ENCODE data around the gene PRKX.
"Not testable (repeated sequence)": the region's sequence is repeated elsewhere in the genome, so short reads cannot be mapped to it uniquely, and the experiment has no call there.

Gene PRKX

GRCh38 chrX:3717742-3718420 lies 4.4 kb upstream of the PRKX start:
- no peak for TF ChIP-seq CTCF (IDR thresholded peaks at IDR 0.05; ENCODE audit: insufficient read depth, low read length, poor library complexity, severe bottlenecking)
- H3K36me3 ChIP-seq (ENCODE audit: control insufficient read depth, insufficient read depth, low read length) = no peaks in the 10 kb centered on the region
- no peaks in the 10 kb centered on the region for H3K27me3 ChIP-seq (replicated peaks; ENCODE audit: control insufficient read depth, insufficient read depth, low read length)
- no peak for DNase-seq (ENCODE audit: extremely low read depth, insufficient read length)
- no peak overlapping the region for H3K4me3 ChIP-seq (replicated peaks; ENCODE audit: low read depth, low read length)

- no peak for TF ChIP-seq CTCF (IDR thresholded peaks at IDR 0.05; ENCODE audit: insufficient read depth, low read length, poor library complexity, severe bottlenecking)
- no peak for DNase-seq (ENCODE audit: extremely low read depth, insufficient read length)
- H3K4me3 ChIP-seq (replicated peaks; ENCODE audit: low read depth, low read length) = no peak overlapping the region
- H3K36me3 ChIP-seq (ENCODE audit: control insufficient read depth, insufficient read depth, low read length) = no peaks in the 10 kb centered on the region
- H3K27me3 ChIP-seq (replicated peaks; ENCODE audit: control insufficient read depth, insufficient read depth, low read length) = no peaks in the 10 kb centered on the region
These were observed 2.5 kb upstream of the PRKX start for GRCh38 chrX:3715921-3716320.

- H3K36me3 ChIP-seq (ENCODE audit: control insufficient read depth, insufficient read depth, low read length); H3K27me3 ChIP-seq (replicated peaks; ENCODE audit: control insufficient read depth, insufficient read depth, low read length); DNase-seq (ENCODE audit: extremely low read depth, insufficient read length); H3K4me3 ChIP-seq (replicated peaks; ENCODE audit: low read depth, low read length): not testable (repeated sequence)
These were observed 1.4 kb upstream of the PRKX start for GRCh38 chrX:3714706-3715479.

- no peaks in the 10 kb centered on the region for H3K27me3 ChIP-seq (replicated peaks; ENCODE audit: control insufficient read depth, insufficient read depth, low read length)
- no peak for DNase-seq (ENCODE audit: extremely low read depth, insufficient read length)
- no peaks in the 10 kb centered on the region for H3K36me3 ChIP-seq (ENCODE audit: control insufficient read depth, insufficient read depth, low read length)
- no peak for TF ChIP-seq CTCF (IDR thresholded peaks at IDR 0.05; ENCODE audit: insufficient read depth, low read length, poor library complexity, severe bottlenecking)
- peak overlapping the region; percentile 88 for H3K4me3 ChIP-seq (replicated peaks; ENCODE audit: low read depth, low read length)
These were observed 537 bp upstream of the PRKX start for GRCh38 chrX:3713937-3714434.

- peak; percentile 54 for DNase-seq (ENCODE audit: extremely low read depth, insufficient read length)
- no peak for TF ChIP-seq CTCF (IDR thresholded peaks at IDR 0.05; ENCODE audit: insufficient read depth, low read length, poor library complexity, severe bottlenecking)
- H3K27me3 ChIP-seq (replicated peaks; ENCODE audit: control insufficient read depth, insufficient read depth, low read length) = no peaks in the 10 kb centered on the region
- peak overlapping the region; percentile 88 for H3K4me3 ChIP-seq (replicated peaks; ENCODE audit: low read depth, low read length)
- H3K36me3 ChIP-seq (ENCODE audit: control insufficient read depth, insufficient read depth, low read length) = no peaks in the 10 kb centered on the region
These were observed 602 bp downstream of the PRKX start for GRCh38 chrX:3712870-3713224.

- no peak for TF ChIP-seq CTCF (IDR thresholded peaks at IDR 0.05; ENCODE audit: insufficient read depth, low read length, poor library complexity, severe bottlenecking)
- H3K27me3 ChIP-seq (replicated peaks; ENCODE audit: control insufficient read depth, insufficient read depth, low read length) = no peaks in the 10 kb centered on the region
- DNase-seq (ENCODE audit: extremely low read depth, insufficient read length) = peak; percentile 46
- H3K4me3 ChIP-seq (replicated peaks; ENCODE audit: low read depth, low read length) = peak overlapping the region; percentile 88
- no peaks in the 10 kb centered on the region for H3K36me3 ChIP-seq (ENCODE audit: control insufficient read depth, insufficient read depth, low read length)
These were observed 1.2 kb downstream of the PRKX start for GRCh38 chrX:3712051-3712869.
